Ascending aorta (tissue), 2 donors: ENCODE data around the gene IGFBPL1. TPM values are rescaled to one million over a fixed set of nuclear protein-coding genes. Genes with fewer than 3 reads are reported as not detected.
A peak's percentile ranks its signal among the peaks of the same experiment; 100 is the strongest.

Experiments
- DNase-seq, 2 donors: peaks; one replicate each; pipeline ENCODE4 v3.0.0-alpha.2; 2019; ENCODE audit warnings: low spot score in 2 of 2
- H3K27ac ChIP-seq, 2 donors: fragments of 200-600 bp; sonication (generic); one replicate each; pipeline ENCODE4 v1.5.1; 2016 to 2017; ENCODE audit warnings: mild to moderate bottlenecking in 1 of 2
- H3K27me3 ChIP-seq: fragments of 200-600 bp; sonication (generic); one replicate; pipeline ENCODE4 v1.5.1; 2017
- H3K36me3 ChIP-seq, 2 donors: fragments of 200-600 bp; sonication (generic); one replicate each; pipeline ENCODE4 v1.5.1; 2016
- H3K4me1 ChIP-seq, 2 donors: fragments of 200-600 bp; sonication (generic); one replicate each; pipeline ENCODE4 v1.5.1; 2016 to 2017; ENCODE audit warnings: mild to moderate bottlenecking in 1 of 2
- H3K4me3 ChIP-seq, 2 donors: fragments of 200-600 bp; sonication (generic); one replicate each; pipeline ENCODE4 v1.5.1; 2016 to 2017; ENCODE audit warnings: mild to moderate bottlenecking in 1 of 2
- H3K9me3 ChIP-seq, 2 donors: fragments of 200-600 bp; sonication (generic); one replicate each; pipeline ENCODE4 v1.5.1; 2016
- CTCF ChIP-seq, 3 experiments: fragments of 200-600 bp in 2 of 3; fragments of 450-650 bp in 1 of 3; sonication (generic) in 2 of 3; IDR thresholded peaks; one replicate each; pipeline ENCODE4 v1.5.1; 2016 to 2019; ENCODE audit warnings: antibody characterized with exemption in 3 of 3, mild to moderate bottlenecking in 1 of 3, moderate library complexity in 1 of 3
- intact Hi-C: fragments of 100-400 bp; cut with DNase I; formaldehyde crosslinking; loops from one replicate; pipeline ENCODE4 v1.15.1; 2023
- total RNA-seq: library from RNA; depleted of rRNA; stranded (reverse); fragments of >200 nt; gene quantifications from one replicate; pipeline ENCODE4 v1.1.0, GENCODE V29; 2016

Gene IGFBPL1
- total RNA-seq, 1 donor from 2014 or later: 4.8 TPM

GRCh38 chr9:38421498-38422211 lies 2.6 kb downstream of the IGFBPL1 start:
- intact Hi-C loops: loop anchor here (5.0 to 10.0 kb wide), 2 partner anchors 334 to 517 kb away; partner anchors contain the start of gene SLC25A51

GRCh38 chr9:38419181-38419580 lies 5.1 kb downstream of the IGFBPL1 start:
- Histone ChIP-seq H3K4me1 (peaks cover 0 to 12% of the 10 kb centered on the region in 2 donors), H3K4me3 (no peak overlapping the region), H3K27ac (no peak overlapping the region), H3K27me3 (no peaks in the 10 kb centered on the region), H3K9me3 (no peaks in the 10 kb centered on the region), H3K36me3 (no peaks in the 10 kb centered on the region)
- intact Hi-C loops: no loop called here
- TF ChIP-seq CTCF (IDR thresholded peaks at IDR 0.05): no peak
- DNase-seq: no peak

More at GRCh38 chr9:38421498-38422211, 2.6 kb downstream of the IGFBPL1 start:
- Histone ChIP-seq H3K27ac (no peak overlapping the region), H3K4me1 (peaks cover 0 to 12% of the 10 kb centered on the region in 2 donors), H3K27me3 (no peaks in the 10 kb centered on the region), H3K4me3 (no peak overlapping the region), H3K9me3 (no peaks in the 10 kb centered on the region), H3K36me3 (no peaks in the 10 kb centered on the region)
- TF ChIP-seq CTCF (IDR thresholded peaks at IDR 0.05): no peak
- peak in 1 of 2 donors; percentile 48 for DNase-seq

- Histone ChIP-seq H3K27me3 (no peaks in the 10 kb centered on the region), H3K9me3 (no peaks in the 10 kb centered on the region), H3K36me3 (no peaks in the 10 kb centered on the region), H3K4me1 (peaks cover 0 to 11% of the 10 kb centered on the region in 2 donors), H3K4me3 (no peak overlapping the region), H3K27ac (no peak overlapping the region)
- no peak for TF ChIP-seq CTCF (IDR thresholded peaks at IDR 0.05)
- DNase-seq: no peak
- intact Hi-C loops: no loop called here
Measured at GRCh38 chr9:38418366-38418765, 5.9 kb downstream of the IGFBPL1 start.

- H3K27ac ChIP-seq: peak overlapping the region in 1 of 2 donors; percentile 15
- no peaks in the 10 kb centered on the region for H3K27me3 ChIP-seq
- DNase-seq: no peak
- intact Hi-C loops: no loop called here
- H3K36me3 ChIP-seq: no peaks in the 10 kb centered on the region
- TF ChIP-seq CTCF (IDR thresholded peaks at IDR 0.05): peak in 2 of 3 experiments; percentile 49
- no peaks in the 10 kb centered on the region for H3K9me3 ChIP-seq
- H3K4me3 ChIP-seq: no peak overlapping the region
- H3K4me1 ChIP-seq: no peaks in the 10 kb centered on the region
Measured at GRCh38 chr9:38417003-38417945, 7.0 kb downstream of the IGFBPL1 start.

- Histone ChIP-seq H3K4me1 (no peaks in the 10 kb centered on the region), H3K36me3 (peaks cover 0 to 3% of the 10 kb centered on the region in 2 donors), H3K27me3 (no peaks in the 10 kb centered on the region), H3K4me3 (no peak overlapping the region), H3K9me3 (no peaks in the 10 kb centered on the region), H3K27ac (no peak overlapping the region)
- intact Hi-C loops: no loop called here
- DNase-seq: no peak
- TF ChIP-seq CTCF (IDR thresholded peaks at IDR 0.05): no peak
Measured at GRCh38 chr9:38416461-38416860, 7.8 kb downstream of the IGFBPL1 start.
